B cell (primary cell): Measurements from ENCODE around the gene ALDOB. TPM values are rescaled to one million over a fixed set of nuclear protein-coding genes. Genes with fewer than 3 reads are reported as not detected.

ENCODE experiments used
- ATAC-seq: fragments of 200-7000 bp; cut with Tn5 transposase; one replicate; pipeline ENCODE4 v1.10.0; 2021; ENCODE audit warnings: low read depth, mild to moderate bottlenecking, moderate number of reproducible peaks, moderate library complexity
- CTCF ChIA-PET: fragments of 350-600 bp; sonication (Branson Sonifier 250); formaldehyde crosslinking; loops from one replicate; lab custom pipeline; 2021; ENCODE audit warnings: antibody characterized with exemption, inconsistent platforms; lab: Charles Lee
- POLR2A ChIA-PET: fragments of 350-600 bp; sonication (Branson Sonifier 250); formaldehyde crosslinking; loops from one replicate; lab custom pipeline; 2021; ENCODE audit warnings: antibody characterized with exemption; lab: Charles Lee
- DNase-seq: peaks from one replicate; pipeline ENCODE4 v3.0.0; 2013
- H2AFZ ChIP-seq: 2 replicates; pipeline ENCODE4 v1.6.1; 2012; ENCODE audit warnings: mild to moderate bottlenecking, low read depth, low read length; ENCODE audit not compliant: insufficient read depth, poor library complexity, severe bottlenecking
- H3K27ac ChIP-seq, 2 donors: 1 replicate in 1 of 2; 2 replicates in 1 of 2; pipeline ENCODE4 v1.5.1; 2012 to 2013; ENCODE audit warnings: low read length in 2 of 2, mild to moderate bottlenecking in 2 of 2, moderate library complexity in 1 of 2
- H3K27me3 ChIP-seq, 4 experiments: fragments of 200-600 bp in 1 of 4; sonication (generic) in 1 of 4; replicated peaks in 1 of 4; 1 replicate in 2 of 4; 2 replicates in 2 of 4; pipeline versions ENCODE4 v1.6.1 to v1.7.0; 2013 to 2016; ENCODE audit warnings: low read length in 3 of 4, mild to moderate bottlenecking in 2 of 4, mixed read lengths in 1 of 4, moderate library complexity in 1 of 4; ENCODE audit not compliant: insufficient read depth in 4 of 4, control insufficient read depth in 3 of 4; ENCODE audit errors: control extremely low read depth in 1 of 4
- H3K36me3 ChIP-seq, 2 experiments: replicated peaks in 1 of 2; 1 replicate in 1 of 2; 2 replicates in 1 of 2; pipeline versions ENCODE4 v1.6.1 to v1.7.1; 2013; ENCODE audit warnings: low read length in 1 of 2; ENCODE audit not compliant: insufficient read depth in 2 of 2, control insufficient read depth in 1 of 2; ENCODE audit errors: control extremely low read depth in 1 of 2, extremely low read depth in 1 of 2
- H3K4me1 ChIP-seq, 2 donors: fragments of 200-600 bp in 1 of 2; sonication (generic) in 1 of 2; 1 replicate in 1 of 2; 2 replicates in 1 of 2; pipeline versions ENCODE4 v1.5.1 to v1.6.1; 2013 to 2017; ENCODE audit warnings: low read length in 2 of 2; ENCODE audit not compliant: control insufficient read depth in 2 of 2, insufficient read depth in 2 of 2
- H3K4me2 ChIP-seq: replicated peaks from 2 replicates; pipeline ENCODE3; 2012; ENCODE audit warnings: mild to moderate bottlenecking, low read depth, low read length; ENCODE audit not compliant: poor library complexity, severe bottlenecking
- H3K4me3 ChIP-seq, 5 experiments: fragments of 200-600 bp in 1 of 5; sonication (generic) in 1 of 5; 1 replicate in 3 of 5; 2 replicates in 2 of 5; pipeline versions ENCODE4 v1.5.1 to v1.7.0; 2011 to 2016; ENCODE audit warnings: low read length in 4 of 5, mild to moderate bottlenecking in 4 of 5, low read depth in 2 of 5, control low read depth in 1 of 5, moderate library complexity in 1 of 5; ENCODE audit not compliant: insufficient read depth in 1 of 5; ENCODE audit errors: control extremely low read depth in 1 of 5, extremely low read depth in 1 of 5
- H3K79me2 ChIP-seq: fragments of 200-600 bp; sonication (generic); one replicate; pipeline ENCODE4 v1.6.0; 2016; ENCODE audit warnings: low read length; ENCODE audit not compliant: control insufficient read depth, insufficient read depth
- H3K9ac ChIP-seq: fragments of 200-600 bp; sonication (generic); 2 replicates; pipeline ENCODE4 v1.6.1; 2017; ENCODE audit warnings: mild to moderate bottlenecking, low read length, moderate library complexity
- H3K9me3 ChIP-seq, 3 donors: one replicate each; pipeline versions ENCODE4 v1.6.1 to v1.7.1; 2013; ENCODE audit warnings: low read length in 2 of 3; ENCODE audit not compliant: control insufficient read depth in 2 of 3, insufficient read depth in 1 of 3; ENCODE audit errors: control extremely low read depth in 1 of 3
- H4K20me1 ChIP-seq: 2 replicates; pipeline ENCODE4 v1.6.0; 2012; ENCODE audit warnings: mild to moderate bottlenecking, low read length; ENCODE audit not compliant: insufficient read depth, control insufficient read depth, poor library complexity, severe bottlenecking
- H3K27ac Mint-ChIP-seq: one replicate; pipeline ENCODE4 v1.8.0; 2021; ENCODE audit warnings: mixed read lengths
- H3K27me3 Mint-ChIP-seq: one replicate; pipeline ENCODE4 v1.8.0; 2021; ENCODE audit warnings: mixed read lengths
- H3K4me1 Mint-ChIP-seq: one replicate; pipeline ENCODE4 v1.8.0; 2021; ENCODE audit warnings: mixed read lengths
- H3K4me3 Mint-ChIP-seq: one replicate; pipeline ENCODE4 v1.8.0; 2021; ENCODE audit warnings: mixed read lengths
- H3K9me3 Mint-ChIP-seq: one replicate; pipeline ENCODE4 v1.8.0; 2022; ENCODE audit warnings: mixed read lengths; ENCODE audit not compliant: insufficient read depth
- EZH2 ChIP-seq: IDR thresholded peaks from 2 replicates; pipeline ENCODE4 v1.6.1; 2012; ENCODE audit warnings: borderline replicate concordance, low read depth, mild to moderate bottlenecking, moderate library complexity, low read length; ENCODE audit not compliant: insufficient read depth, poor library complexity, severe bottlenecking
- WGBS: methylation state at CpG from one replicate; pipeline ENCODE4 v1.1.5; 2013; ENCODE audit warnings: missing lambda C conversion rate; ENCODE audit not compliant: insufficient coverage; 5-methylcytosine and 5-hydroxymethylcytosine counted together
- intact Hi-C: fragments of 100-400 bp; cut with micrococcal nuclease; formaldehyde crosslinking; loops from one replicate; pipeline ENCODE4 v1.10.0; 2022
- polyA plus RNA-seq: library from polyadenylated mRNA; depleted of rRNA; stranded (reverse); fragments of >200 nt; gene quantifications from 2 replicates; pipeline ENCODE4 v1.2.3, GENCODE V29; 2012
- total RNA-seq, 2 donors: library from RNA; stranded (reverse); fragments of 120-200 nt in 1 of 2; gene quantifications; 1 replicate in 1 of 2; 2 replicates in 1 of 2; pipeline versions ENCODE4 v1.2.3 to v1.2.4, GENCODE V29; 2013 to 2022
- TF ChIP-seq, protein P1 (sequence below): fragments of 200-600 bp; IDR thresholded peaks from one replicate; pipeline ENCODE4 v1.8.0; 2022; ENCODE audit warnings: antibody characterized with exemption, mild to moderate bottlenecking

Gene ALDOB
- total and polyA plus RNA-seq, 2 donors (not counting 1 experiment from before 2014, with no cell fraction given), result not detected

DNA sequence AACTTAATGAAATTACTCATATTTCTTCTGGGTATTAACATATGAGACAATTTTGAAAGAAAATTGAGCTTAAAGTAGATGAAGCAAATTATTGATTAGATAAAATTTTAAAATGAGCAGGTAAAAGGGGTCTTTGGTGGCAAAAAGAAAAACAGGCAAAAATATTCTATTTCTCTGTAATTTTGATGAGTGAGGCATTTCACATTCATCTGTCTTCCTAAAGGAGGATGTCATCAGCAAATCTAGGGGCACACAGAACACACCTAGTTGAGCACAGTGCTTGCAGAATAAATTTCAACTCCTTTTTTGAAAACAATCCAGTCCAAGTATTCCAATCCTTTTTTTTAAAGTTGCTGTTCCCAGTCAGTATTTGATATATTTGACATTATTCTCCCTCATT lies 20.7 kb downstream of the ALDOB start:
- Histone ChIP-seq H3K4me2 (no peak overlapping the region), H2AFZ (no peak overlapping the region), H3K36me3 (no peaks in the 10 kb centered on the region), H4K20me1 (no peaks in the 10 kb centered on the region), H3K27me3 (no peaks in the 10 kb centered on the region), H3K4me3 (no peak overlapping the region), H3K9me3 (peaks cover 5 to 58% (median 7%) of the 10 kb centered on the region in 3 donors), H3K79me2 (no peaks in the 10 kb centered on the region), H3K9ac (no peak overlapping the region), H3K27ac (no peak overlapping the region), H3K4me1 (no peaks in the 10 kb centered on the region)
- intact Hi-C loops, result no loop called here
- no peak overlapping the region for H3K27ac Mint-ChIP-seq
- H3K4me1 Mint-ChIP-seq, result no peaks in the 10 kb centered on the region
- ChIA-PET CTCF (interaction anchor here (1.1 kb wide), 1 partner anchor 26 kb away, joined by 3 read pairs; no protein-coding TSS in a partner anchor), POLR2A (no interaction called here)
- no peaks in the 10 kb centered on the region for H3K27me3 Mint-ChIP-seq
- no peak for DNase-seq
- H3K9me3 Mint-ChIP-seq, result peaks cover 28% of the 10 kb centered on the region
- H3K4me3 Mint-ChIP-seq, result no peak overlapping the region
- no peak for ATAC-seq
- TF ChIP-seq EZH2, result no peak
- TF ChIP-seq, protein P1, sequence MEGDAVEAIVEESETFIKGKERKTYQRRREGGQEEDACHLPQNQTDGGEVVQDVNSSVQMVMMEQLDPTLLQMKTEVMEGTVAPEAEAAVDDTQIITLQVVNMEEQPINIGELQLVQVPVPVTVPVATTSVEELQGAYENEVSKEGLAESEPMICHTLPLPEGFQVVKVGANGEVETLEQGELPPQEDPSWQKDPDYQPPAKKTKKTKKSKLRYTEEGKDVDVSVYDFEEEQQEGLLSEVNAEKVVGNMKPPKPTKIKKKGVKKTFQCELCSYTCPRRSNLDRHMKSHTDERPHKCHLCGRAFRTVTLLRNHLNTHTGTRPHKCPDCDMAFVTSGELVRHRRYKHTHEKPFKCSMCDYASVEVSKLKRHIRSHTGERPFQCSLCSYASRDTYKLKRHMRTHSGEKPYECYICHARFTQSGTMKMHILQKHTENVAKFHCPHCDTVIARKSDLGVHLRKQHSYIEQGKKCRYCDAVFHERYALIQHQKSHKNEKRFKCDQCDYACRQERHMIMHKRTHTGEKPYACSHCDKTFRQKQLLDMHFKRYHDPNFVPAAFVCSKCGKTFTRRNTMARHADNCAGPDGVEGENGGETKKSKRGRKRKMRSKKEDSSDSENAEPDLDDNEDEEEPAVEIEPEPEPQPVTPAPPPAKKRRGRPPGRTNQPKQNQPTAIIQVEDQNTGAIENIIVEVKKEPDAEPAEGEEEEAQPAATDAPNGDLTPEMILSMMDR, result no peak

GRCh38 chr9:101409079-101409477 lies 26.5 kb downstream of the ALDOB start:
- H3K36me3 ChIP-seq, result peaks cover 25 to 45% of the 10 kb centered on the region in 2 experiments
- H3K4me1 Mint-ChIP-seq, result no peaks in the 10 kb centered on the region
- POLR2A ChIA-PET, result interaction anchor here (0.8 kb wide), 1 partner anchor 10 kb away, joined by 3 read pairs; the partner anchor contains the start of genes MRPL50 and ZNF189

More at GRCh38 chr9:101409079-101409477, 26.5 kb downstream of the ALDOB start:
- Histone ChIP-seq H2AFZ (no peak overlapping the region), H3K27ac (no peak overlapping the region), H3K4me1 (no peaks in the 10 kb centered on the region), H4K20me1 (no peaks in the 10 kb centered on the region), H3K79me2 (no peaks in the 10 kb centered on the region), H3K4me2 (no peak overlapping the region), H3K9ac (no peak overlapping the region), H3K27me3 (no peaks in the 10 kb centered on the region), H3K9me3 (peaks cover 15 to 66% (median 37%) of the 10 kb centered on the region in 3 donors), H3K4me3 (no peak overlapping the region)
- 100% methylated on average over 2 of the region's 4 CpGs for WGBS
- no peak overlapping the region for H3K27ac Mint-ChIP-seq
- ATAC-seq, result no peak
- CTCF ChIA-PET, result interaction anchor here (1.0 kb wide), 1 partner anchor 16 kb away, joined by 3 read pairs; no protein-coding TSS in a partner anchor
- TF ChIP-seq EZH2, result no peak
- TF ChIP-seq, protein P1, result no peak
- DNase-seq, result no peak
- no peaks in the 10 kb centered on the region for H3K27me3 Mint-ChIP-seq
- intact Hi-C loops, result no loop called here
- H3K9me3 Mint-ChIP-seq, result peaks cover 42% of the 10 kb centered on the region
- no peak overlapping the region for H3K4me3 Mint-ChIP-seq
